Measurements from ENCODE around the gene SREK1.
"Not testable (repeated sequence)": the region's sequence is repeated elsewhere in the genome, so short reads cannot be mapped to it uniquely, and the experiment has no call there.

Gene SREK1

GRCh38 chr5:66209350-66209749 is 65.2 kb downstream of the SREK1 start:
- Histone ChIP-seq H3K27me3 (ENCODE audit: insufficient read depth, low read length, poor library complexity) (no peaks in the 10 kb centered on the region), H3K9me3 (ENCODE audit: insufficient read depth, low read length, severe bottlenecking) (no peaks in the 10 kb centered on the region), H3K4me1 (ENCODE audit: insufficient read depth, low read length) (no peaks in the 10 kb centered on the region), H3K9ac (ENCODE audit: low read depth, low read length) (no peak overlapping the region), H3K4me2 (ENCODE audit: insufficient read depth, low read length) (no peak overlapping the region), H2AFZ (ENCODE audit: low read depth, low read length) (no peak overlapping the region), H3K27ac (ENCODE audit: low read length) (no peak overlapping the region), H3K36me3 (ENCODE audit: insufficient read depth, low read length) (no peaks in the 10 kb centered on the region), H3K79me2 (ENCODE audit: insufficient read depth, low read length) (no peaks in the 10 kb centered on the region), H3K4me3 (ENCODE audit: low read depth in 1 of 2, low read length in 2 of 2) (no peak overlapping the region), H4K20me1 (ENCODE audit: insufficient read depth, low read length) (no peaks in the 10 kb centered on the region)
- TF ChIP-seq, protein P1, sequence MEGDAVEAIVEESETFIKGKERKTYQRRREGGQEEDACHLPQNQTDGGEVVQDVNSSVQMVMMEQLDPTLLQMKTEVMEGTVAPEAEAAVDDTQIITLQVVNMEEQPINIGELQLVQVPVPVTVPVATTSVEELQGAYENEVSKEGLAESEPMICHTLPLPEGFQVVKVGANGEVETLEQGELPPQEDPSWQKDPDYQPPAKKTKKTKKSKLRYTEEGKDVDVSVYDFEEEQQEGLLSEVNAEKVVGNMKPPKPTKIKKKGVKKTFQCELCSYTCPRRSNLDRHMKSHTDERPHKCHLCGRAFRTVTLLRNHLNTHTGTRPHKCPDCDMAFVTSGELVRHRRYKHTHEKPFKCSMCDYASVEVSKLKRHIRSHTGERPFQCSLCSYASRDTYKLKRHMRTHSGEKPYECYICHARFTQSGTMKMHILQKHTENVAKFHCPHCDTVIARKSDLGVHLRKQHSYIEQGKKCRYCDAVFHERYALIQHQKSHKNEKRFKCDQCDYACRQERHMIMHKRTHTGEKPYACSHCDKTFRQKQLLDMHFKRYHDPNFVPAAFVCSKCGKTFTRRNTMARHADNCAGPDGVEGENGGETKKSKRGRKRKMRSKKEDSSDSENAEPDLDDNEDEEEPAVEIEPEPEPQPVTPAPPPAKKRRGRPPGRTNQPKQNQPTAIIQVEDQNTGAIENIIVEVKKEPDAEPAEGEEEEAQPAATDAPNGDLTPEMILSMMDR (IDR thresholded peaks at IDR 0.05; ENCODE audit: borderline replicate concordance, extremely low read depth, low read length, poor library complexity, severe bottlenecking), result peak; percentile 29
- no peak for TF ChIP-seq EZH2 (IDR thresholded peaks at IDR 0.05; ENCODE audit: borderline replicate concordance, low read depth, low read length, severe bottlenecking)
- DNase-seq (no peak), ATAC-seq (ENCODE audit: insufficient read depth, low read depth) (no peak)

DNA sequence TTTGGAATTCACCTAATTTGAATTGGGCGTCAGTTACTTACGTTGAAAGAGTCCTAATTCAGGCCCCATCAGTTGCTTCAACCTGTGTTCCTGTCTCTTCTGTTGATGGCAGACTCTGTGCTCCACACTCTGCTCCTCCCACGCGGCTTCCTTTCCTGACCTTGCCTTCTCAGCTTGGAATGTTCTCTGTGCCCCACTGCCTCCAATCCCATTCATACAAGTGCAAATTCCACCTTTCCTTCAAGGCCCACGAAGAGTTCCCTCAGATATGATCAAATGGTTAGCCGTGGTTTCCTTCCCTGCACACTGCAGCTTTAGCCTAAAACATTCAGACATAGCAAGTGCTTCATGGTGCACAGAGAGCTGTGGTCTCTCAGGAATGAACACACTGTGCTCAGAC is 65.7 kb downstream of the SREK1 start:
- Histone ChIP-seq H3K4me2 (ENCODE audit: insufficient read depth, low read length) (no peak overlapping the region), H3K9me3 (ENCODE audit: insufficient read depth, low read length, severe bottlenecking) (no peaks in the 10 kb centered on the region), H3K9ac (ENCODE audit: low read depth, low read length) (no peak overlapping the region), H3K4me1 (ENCODE audit: insufficient read depth, low read length) (no peaks in the 10 kb centered on the region), H3K27me3 (ENCODE audit: insufficient read depth, low read length, poor library complexity) (no peaks in the 10 kb centered on the region), H2AFZ (ENCODE audit: low read depth, low read length) (no peak overlapping the region), H3K79me2 (ENCODE audit: insufficient read depth, low read length) (no peaks in the 10 kb centered on the region), H3K36me3 (ENCODE audit: insufficient read depth, low read length) (no peaks in the 10 kb centered on the region), H3K27ac (ENCODE audit: low read length) (no peak overlapping the region), H3K4me3 (ENCODE audit: low read depth in 1 of 2, low read length in 2 of 2) (no peak overlapping the region), H4K20me1 (ENCODE audit: insufficient read depth, low read length) (no peaks in the 10 kb centered on the region)
- TF ChIP-seq EZH2 (IDR thresholded peaks at IDR 0.05; ENCODE audit: borderline replicate concordance, low read depth, low read length, severe bottlenecking), result no peak
- TF ChIP-seq, protein P1 (IDR thresholded peaks at IDR 0.05; ENCODE audit: borderline replicate concordance, extremely low read depth, low read length, poor library complexity, severe bottlenecking), result no peak
- ATAC-seq (ENCODE audit: insufficient read depth, low read depth) (no peak), DNase-seq (no peak)

DNA sequence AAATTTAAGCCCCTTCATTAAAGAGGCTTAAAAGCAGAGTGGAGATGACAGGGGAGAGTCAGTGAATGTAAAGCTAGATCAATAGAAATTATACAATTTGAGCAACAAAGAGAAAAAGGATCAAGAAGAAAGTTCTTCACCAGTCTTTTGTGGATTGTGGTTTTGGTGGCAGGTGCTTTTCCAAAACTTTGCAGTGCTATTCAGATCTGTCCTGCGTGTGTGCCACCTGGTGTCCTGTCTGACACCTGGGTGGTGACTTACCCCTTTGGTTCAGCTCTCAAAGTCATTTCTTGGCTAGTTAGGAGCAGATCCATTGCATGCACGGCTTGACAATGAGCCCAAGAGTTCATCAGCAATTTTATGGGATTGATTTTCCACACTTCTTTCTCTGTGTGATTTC is 69.4 kb downstream of the SREK1 start:
- no peaks in the 10 kb centered on the region for H3K27me3 ChIP-seq (ENCODE audit: insufficient read depth, low read length, poor library complexity)
- TF ChIP-seq EZH2 (IDR thresholded peaks at IDR 0.05; ENCODE audit: borderline replicate concordance, low read depth, low read length, severe bottlenecking), result no peak
- TF ChIP-seq, protein P1 (IDR thresholded peaks at IDR 0.05; ENCODE audit: borderline replicate concordance, extremely low read depth, low read length, poor library complexity, severe bottlenecking), result peak; percentile 23
- no peak overlapping the region for H3K9ac ChIP-seq (ENCODE audit: low read depth, low read length)
- no peaks in the 10 kb centered on the region for H3K9me3 ChIP-seq (ENCODE audit: insufficient read depth, low read length, severe bottlenecking)
- H3K4me2 ChIP-seq (ENCODE audit: insufficient read depth, low read length), result no peak overlapping the region
- no peaks in the 10 kb centered on the region for H3K36me3 ChIP-seq (ENCODE audit: insufficient read depth, low read length)
- no peaks in the 10 kb centered on the region for H4K20me1 ChIP-seq (ENCODE audit: insufficient read depth, low read length)
- H3K27ac ChIP-seq (ENCODE audit: low read length), result no peak overlapping the region
- H2AFZ ChIP-seq (ENCODE audit: low read depth, low read length), result no peak overlapping the region
- no peak overlapping the region for H3K4me3 ChIP-seq (ENCODE audit: low read depth in 1 of 2, low read length in 2 of 2)
- H3K79me2 ChIP-seq (ENCODE audit: insufficient read depth, low read length), result no peaks in the 10 kb centered on the region
- peak; percentile 47 for DNase-seq
- peak; percentile 80 for ATAC-seq (ENCODE audit: insufficient read depth, low read depth)
- no peaks in the 10 kb centered on the region for H3K4me1 ChIP-seq (ENCODE audit: insufficient read depth, low read length)

DNA sequence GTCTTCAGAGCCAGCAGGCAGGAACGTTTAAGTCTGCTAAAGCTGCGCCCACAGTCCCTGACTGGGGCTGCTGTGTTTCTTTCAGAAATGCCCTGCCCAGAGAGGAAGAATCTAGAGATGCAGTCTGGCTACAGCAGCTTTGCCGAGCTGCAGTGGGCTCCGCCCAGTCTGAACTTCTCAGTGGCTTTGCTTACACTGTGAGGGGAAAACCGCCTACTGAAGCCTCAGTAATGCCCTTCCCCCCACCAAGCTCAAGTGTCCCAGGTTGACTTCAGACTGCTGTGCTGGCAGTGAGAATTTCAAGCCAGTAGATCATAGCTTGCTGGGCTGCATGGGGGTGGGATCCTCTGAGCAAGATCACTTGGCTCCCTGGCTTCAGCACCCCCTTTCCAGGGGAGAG is 78.4 kb downstream of the SREK1 start:
- Histone ChIP-seq H3K36me3 (ENCODE audit: insufficient read depth, low read length) (no peaks in the 10 kb centered on the region), H3K4me2 (ENCODE audit: insufficient read depth, low read length) (no peak overlapping the region), H3K79me2 (ENCODE audit: insufficient read depth, low read length) (no peaks in the 10 kb centered on the region), H2AFZ (ENCODE audit: low read depth, low read length) (no peak overlapping the region), H4K20me1 (ENCODE audit: insufficient read depth, low read length) (no peaks in the 10 kb centered on the region), H3K4me1 (ENCODE audit: insufficient read depth, low read length) (no peaks in the 10 kb centered on the region), H3K27ac (ENCODE audit: low read length) (no peak overlapping the region), H3K9ac (ENCODE audit: low read depth, low read length) (no peak overlapping the region), H3K9me3 (ENCODE audit: insufficient read depth, low read length, severe bottlenecking) (no peaks in the 10 kb centered on the region), H3K4me3 (ENCODE audit: low read depth in 1 of 2, low read length in 2 of 2) (no peak overlapping the region), H3K27me3 (ENCODE audit: insufficient read depth, low read length, poor library complexity) (no peaks in the 10 kb centered on the region)
- DNase-seq (peak; percentile 28), ATAC-seq (ENCODE audit: insufficient read depth, low read depth) (peak; percentile 44; the same call in 2 of the 3 replicates)
- TF ChIP-seq EZH2 (IDR thresholded peaks at IDR 0.05; ENCODE audit: borderline replicate concordance, low read depth, low read length, severe bottlenecking), result no peak

- H3K27ac ChIP-seq (ENCODE audit: low read length); ATAC-seq (ENCODE audit: insufficient read depth, low read depth); H3K9ac ChIP-seq (ENCODE audit: low read depth, low read length); H3K27me3 ChIP-seq (ENCODE audit: insufficient read depth, low read length, poor library complexity); H4K20me1 ChIP-seq (ENCODE audit: insufficient read depth, low read length); H3K4me3 ChIP-seq (ENCODE audit: low read depth in 1 of 2, low read length in 2 of 2); H2AFZ ChIP-seq (ENCODE audit: low read depth, low read length); H3K36me3 ChIP-seq (ENCODE audit: insufficient read depth, low read length); DNase-seq; H3K9me3 ChIP-seq (ENCODE audit: insufficient read depth, low read length, severe bottlenecking); H3K4me2 ChIP-seq (ENCODE audit: insufficient read depth, low read length); H3K4me1 ChIP-seq (ENCODE audit: insufficient read depth, low read length); H3K79me2 ChIP-seq (ENCODE audit: insufficient read depth, low read length): not testable (repeated sequence)
Measured at GRCh38 chr5:66222896-66223295, 78.8 kb downstream of the SREK1 start.

Data from DND-41 (cell line).